GM13976 (cell line): Measurements from ENCODE around the gene ABCA8.
"Not testable (repeated sequence)": the region's sequence is repeated elsewhere in the genome, so short reads cannot be mapped to it uniquely, and the experiment has no call there.

Source experiments
- DNase-seq: peaks from one replicate; pipeline ENCODE4 v3.0.0; 2012; ENCODE audit warnings: low spot score
- in situ Hi-C: fragments of 300-500 bp; cut with MboI; formaldehyde crosslinking; loops from one replicate; pipeline ENCODE4 v1.12.0; 2022; ENCODE audit warnings: low sequenced_read_pairs, mixed read lengths, inconsistent platforms; ENCODE audit not compliant: unreplicated experiment
- TF ChIP-seq, protein P1 (sequence below): IDR thresholded peaks from 2 replicates; pipeline ENCODE4 v1.5.1; 2012; ENCODE audit warnings: borderline replicate concordance, mild to moderate bottlenecking; ENCODE audit not compliant: insufficient read depth; ENCODE audit errors: extremely low read depth, missing control alignments, control extremely low read depth

Gene ABCA8

GRCh38 chr17:68830313-68830712, 124.9 kb downstream of the ABCA8 start:
- in situ Hi-C loops, result no loop called here

DNA sequence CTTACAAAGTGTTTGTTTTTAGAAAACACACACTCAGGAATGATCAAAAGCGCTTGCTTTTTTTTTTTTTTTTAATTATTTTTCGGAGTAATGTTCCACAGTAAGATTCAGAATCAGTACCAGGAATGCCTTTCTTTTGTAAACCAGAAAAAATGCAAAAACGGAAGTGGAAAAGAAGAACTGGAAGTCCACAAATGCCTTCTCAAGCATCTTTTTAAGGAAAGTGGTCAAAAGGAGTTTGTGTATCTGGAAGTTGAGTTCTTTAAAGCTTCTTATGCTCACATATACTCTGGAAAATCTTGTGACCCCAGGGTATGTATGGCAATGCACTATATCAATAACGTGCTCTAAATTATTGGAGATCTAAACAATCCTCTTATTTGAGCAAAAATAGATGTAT, 126.0 kb downstream of the ABCA8 start:
- in situ Hi-C loops, result no loop called here
- TF ChIP-seq, protein P1, sequence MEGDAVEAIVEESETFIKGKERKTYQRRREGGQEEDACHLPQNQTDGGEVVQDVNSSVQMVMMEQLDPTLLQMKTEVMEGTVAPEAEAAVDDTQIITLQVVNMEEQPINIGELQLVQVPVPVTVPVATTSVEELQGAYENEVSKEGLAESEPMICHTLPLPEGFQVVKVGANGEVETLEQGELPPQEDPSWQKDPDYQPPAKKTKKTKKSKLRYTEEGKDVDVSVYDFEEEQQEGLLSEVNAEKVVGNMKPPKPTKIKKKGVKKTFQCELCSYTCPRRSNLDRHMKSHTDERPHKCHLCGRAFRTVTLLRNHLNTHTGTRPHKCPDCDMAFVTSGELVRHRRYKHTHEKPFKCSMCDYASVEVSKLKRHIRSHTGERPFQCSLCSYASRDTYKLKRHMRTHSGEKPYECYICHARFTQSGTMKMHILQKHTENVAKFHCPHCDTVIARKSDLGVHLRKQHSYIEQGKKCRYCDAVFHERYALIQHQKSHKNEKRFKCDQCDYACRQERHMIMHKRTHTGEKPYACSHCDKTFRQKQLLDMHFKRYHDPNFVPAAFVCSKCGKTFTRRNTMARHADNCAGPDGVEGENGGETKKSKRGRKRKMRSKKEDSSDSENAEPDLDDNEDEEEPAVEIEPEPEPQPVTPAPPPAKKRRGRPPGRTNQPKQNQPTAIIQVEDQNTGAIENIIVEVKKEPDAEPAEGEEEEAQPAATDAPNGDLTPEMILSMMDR, result no peak
- no peak for DNase-seq

More at GRCh38 chr17:68830313-68830712, 124.9 kb downstream of the ABCA8 start:
- TF ChIP-seq, protein P1, result no peak
- DNase-seq, result no peak

GRCh38 chr17:68824707-68825106, 130.5 kb downstream of the ABCA8 start:
- in situ Hi-C loops, result no loop called here
- TF ChIP-seq, protein P1, result no peak
- DNase-seq, result no peak

DNA sequence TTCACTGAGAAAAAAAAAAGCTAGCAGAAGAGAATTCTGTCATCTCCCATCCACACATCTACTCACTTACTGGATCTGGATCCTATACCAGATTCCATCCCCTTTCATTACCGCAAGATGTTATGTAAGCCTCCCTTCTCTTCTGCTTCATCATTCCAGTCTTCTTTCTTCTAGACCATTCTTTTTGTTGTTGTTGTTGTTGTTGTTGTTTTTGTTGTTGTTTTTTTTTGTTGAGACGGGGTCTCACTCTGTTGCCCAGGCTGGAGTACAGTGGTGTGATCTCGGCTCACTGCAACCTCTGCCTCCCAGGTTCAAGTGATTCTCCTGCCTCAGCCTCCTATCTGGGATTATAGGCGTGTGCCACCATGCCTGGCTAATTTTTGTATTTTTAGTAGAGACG, 131.0 kb downstream of the ABCA8 start:
- DNase-seq, in situ Hi-C loops: not testable (repeated sequence)

DNA sequence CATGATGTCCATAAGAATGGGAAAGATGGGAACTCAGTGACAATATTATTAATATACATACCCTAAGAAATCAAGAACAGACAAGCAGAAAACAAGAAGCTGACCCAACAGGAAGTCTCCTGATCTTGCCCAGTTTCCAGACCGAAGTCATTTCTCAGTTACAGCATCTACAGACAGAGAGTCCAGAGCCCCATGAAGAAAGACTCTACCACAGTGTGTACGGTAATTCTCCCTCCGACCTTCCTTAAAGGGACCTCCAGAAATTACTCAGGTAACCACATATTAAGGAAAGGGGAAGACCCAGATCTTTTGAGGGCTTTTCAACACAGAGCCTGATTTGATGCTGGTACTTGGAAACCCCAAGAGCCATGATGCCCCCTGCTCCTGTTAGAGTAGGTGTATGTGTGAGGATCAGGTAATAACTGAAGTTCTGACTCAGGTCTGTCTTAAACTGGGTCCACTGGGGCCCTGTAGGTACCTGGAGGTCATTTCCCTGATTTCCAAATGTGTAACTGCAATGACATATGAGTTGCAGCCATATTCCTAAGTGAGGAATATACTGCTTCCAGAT, 132.4 kb downstream of the ABCA8 start:
- in situ Hi-C loops, result no loop called here
- TF ChIP-seq, protein P1, result no peak
- peak; percentile 10 for DNase-seq

- in situ Hi-C loops, result no loop called here
Measured at GRCh38 chr17:68821860-68822696, 133.1 kb downstream of the ABCA8 start.

GRCh38 chr17:68820825-68821481, 134.2 kb downstream of the ABCA8 start:
- in situ Hi-C loops, result no loop called here
- no peak for DNase-seq

More at GRCh38 chr17:68821860-68822696, 133.1 kb downstream of the ABCA8 start:
- no peak for DNase-seq
- TF ChIP-seq, protein P1, result no peak

More at GRCh38 chr17:68820825-68821481, 134.2 kb downstream of the ABCA8 start:
- TF ChIP-seq, protein P1, result no peak
